ENCODE results near the gene ATOSA. TPM values are rescaled to one million over a fixed set of nuclear protein-coding genes. Genes with fewer than 3 reads are reported as not detected.

ATOSA gene
- total RNA-seq, 2 experiments from 2014 or later, result 34.1 to 96.8 TPM

GRCh38 chr15:52651868-52652267, 27.3 kb downstream of the ATOSA start:
- H3K9me2 ChIP-seq (ENCODE audit: insufficient read depth, low read length), result no peaks in the 10 kb centered on the region
- H3K4me1 ChIP-seq (ENCODE audit: insufficient read depth, low read length, poor library complexity, severe bottlenecking), result peaks cover 7% of the 10 kb centered on the region
- no TSS peak for BruUV-seq (replicated peaks)
- DNase-seq (ENCODE audit: low spot score), result no peak
- no peak overlapping the region for H3K4me2 ChIP-seq (ENCODE audit: low read length)
- no peak overlapping the region for H3K27ac ChIP-seq (ENCODE audit: low read depth, low read length, poor library complexity, severe bottlenecking)
- no peak overlapping the region for H2AFZ ChIP-seq (ENCODE audit: low read length)
- ChIA-PET CTCF (ENCODE audit: unreplicated experiment) (no interaction called here), POLR2A (interaction anchor here (0.8 to 1.8 kb wide), 10 partner anchors 11 to 250 kb away, joined by 3 to 9 read pairs (median 4); no protein-coding TSS in a partner anchor)
- no peak overlapping the region for H3K4me3 ChIP-seq (ENCODE audit: low read depth, low read length, poor library complexity, severe bottlenecking)
- no peak for TF ChIP-seq CTCF (conservative IDR thresholded peaks at IDR 0.05; ENCODE audit: low read length)
- TF ChIP-seq EZH2phosphoT487 (IDR thresholded peaks at IDR 0.05; ENCODE audit: borderline replicate concordance, low read depth, low read length), result no peak
- intact Hi-C loops (cut with micrococcal nuclease; ENCODE audit: unreplicated experiment), result no loop called here
- H3K36me3 ChIP-seq (ENCODE audit: insufficient read depth, low read length), result peaks cover 82% of the 10 kb centered on the region
- H4K20me1 ChIP-seq (ENCODE audit: insufficient read depth, low read length), result no peaks in the 10 kb centered on the region
- no peaks in the 10 kb centered on the region for H3K9me3 ChIP-seq (ENCODE audit: low read length)
- peaks cover 23% of the 10 kb centered on the region; the same call in 1 of the 2 replicates for H3K79me2 ChIP-seq (ENCODE audit: insufficient read depth, low read depth, low read length)

- Histone ChIP-seq H3K36me3 (ENCODE audit: insufficient read depth, low read length) (peaks cover 82% of the 10 kb centered on the region), H4K20me1 (ENCODE audit: insufficient read depth, low read length) (no peaks in the 10 kb centered on the region), H3K9me2 (ENCODE audit: insufficient read depth, low read length) (no peaks in the 10 kb centered on the region), H2AFZ (ENCODE audit: low read length) (no peak overlapping the region), H3K4me1 (ENCODE audit: insufficient read depth, low read length, poor library complexity, severe bottlenecking) (peaks cover 7% of the 10 kb centered on the region), H3K9me3 (ENCODE audit: low read length) (no peaks in the 10 kb centered on the region), H3K4me2 (ENCODE audit: low read length) (no peak overlapping the region), H3K79me2 (ENCODE audit: insufficient read depth, low read depth, low read length) (peaks cover 16% of the 10 kb centered on the region; the same call in 1 of the 2 replicates), H3K27ac (ENCODE audit: low read depth, low read length, poor library complexity, severe bottlenecking) (no peak overlapping the region), H3K4me3 (ENCODE audit: low read depth, low read length, poor library complexity, severe bottlenecking) (no peak overlapping the region)
- POLR2A ChIA-PET, result interaction anchor here (0.5 to 1.8 kb wide), 13 partner anchors 11 to 249 kb away, joined by 3 to 9 read pairs (median 4); no protein-coding TSS in a partner anchor
- intact Hi-C loops (cut with micrococcal nuclease; ENCODE audit: unreplicated experiment), result no loop called here
- no peak for DNase-seq (ENCODE audit: low spot score)
- no TSS peak for BruUV-seq (replicated peaks)
- no peak for TF ChIP-seq CTCF (conservative IDR thresholded peaks at IDR 0.05; ENCODE audit: low read length)
- TF ChIP-seq EZH2phosphoT487 (IDR thresholded peaks at IDR 0.05; ENCODE audit: borderline replicate concordance, low read depth, low read length), result no peak
- CTCF ChIA-PET (ENCODE audit: unreplicated experiment), result no interaction called here
Observed at GRCh38 chr15:52651114-52651513, 28.1 kb downstream of the ATOSA start.

GRCh38 chr15:52649686-52650085, 29.5 kb downstream of the ATOSA start:
- no peak overlapping the region for H3K27ac ChIP-seq (ENCODE audit: low read depth, low read length, poor library complexity, severe bottlenecking)
- no peak overlapping the region for H3K4me3 ChIP-seq (ENCODE audit: low read depth, low read length, poor library complexity, severe bottlenecking)
- H3K36me3 ChIP-seq (ENCODE audit: insufficient read depth, low read length), result peaks cover 79% of the 10 kb centered on the region
- no TSS peak for BruUV-seq (replicated peaks)
- intact Hi-C loops (cut with micrococcal nuclease; ENCODE audit: unreplicated experiment), result no loop called here
- ChIA-PET POLR2A (interaction anchor here (0.6 to 1.4 kb wide), 2 partner anchors 21 to 491 kb away, joined by 4 read pairs; no protein-coding TSS in a partner anchor), CTCF (ENCODE audit: unreplicated experiment) (no interaction called here)
- DNase-seq (ENCODE audit: low spot score), result no peak
- no peaks in the 10 kb centered on the region for H4K20me1 ChIP-seq (ENCODE audit: insufficient read depth, low read length)
- H2AFZ ChIP-seq (ENCODE audit: low read length), result no peak overlapping the region
- no peak overlapping the region for H3K4me2 ChIP-seq (ENCODE audit: low read length)
- no peak for TF ChIP-seq EZH2phosphoT487 (IDR thresholded peaks at IDR 0.05; ENCODE audit: borderline replicate concordance, low read depth, low read length)
- no peak for TF ChIP-seq CTCF (conservative IDR thresholded peaks at IDR 0.05; ENCODE audit: low read length)
- H3K79me2 ChIP-seq (ENCODE audit: insufficient read depth, low read depth, low read length), result peaks cover 15% of the 10 kb centered on the region; the same call in 1 of the 2 replicates
- H3K9me3 ChIP-seq (ENCODE audit: low read length), result no peaks in the 10 kb centered on the region
- H3K4me1 ChIP-seq (ENCODE audit: insufficient read depth, low read length, poor library complexity, severe bottlenecking), result peaks cover 7% of the 10 kb centered on the region
- H3K9me2 ChIP-seq (ENCODE audit: insufficient read depth, low read length), result no peaks in the 10 kb centered on the region

All from OCI-LY7 (cell line).